Astrocyte (in vitro differentiated cells and primary cell): ENCODE measurements around the gene ARPC2.

Experiments used
- EZH2 ChIP-seq: IDR thresholded peaks from 2 replicates; pipeline ENCODE4 v1.6.1; 2012; ENCODE audit warnings: mild to moderate bottlenecking, low read length, inconsistent platforms; ENCODE audit not compliant: insufficient read depth
- TF ChIP-seq, protein P1 (sequence below): IDR thresholded peaks from 2 replicates; pipeline ENCODE4 v1.5.1; 2011; ENCODE audit warnings: low read depth, mild to moderate bottlenecking, inconsistent platforms, low read length, moderate library complexity; ENCODE audit not compliant: insufficient read depth

DNA sequence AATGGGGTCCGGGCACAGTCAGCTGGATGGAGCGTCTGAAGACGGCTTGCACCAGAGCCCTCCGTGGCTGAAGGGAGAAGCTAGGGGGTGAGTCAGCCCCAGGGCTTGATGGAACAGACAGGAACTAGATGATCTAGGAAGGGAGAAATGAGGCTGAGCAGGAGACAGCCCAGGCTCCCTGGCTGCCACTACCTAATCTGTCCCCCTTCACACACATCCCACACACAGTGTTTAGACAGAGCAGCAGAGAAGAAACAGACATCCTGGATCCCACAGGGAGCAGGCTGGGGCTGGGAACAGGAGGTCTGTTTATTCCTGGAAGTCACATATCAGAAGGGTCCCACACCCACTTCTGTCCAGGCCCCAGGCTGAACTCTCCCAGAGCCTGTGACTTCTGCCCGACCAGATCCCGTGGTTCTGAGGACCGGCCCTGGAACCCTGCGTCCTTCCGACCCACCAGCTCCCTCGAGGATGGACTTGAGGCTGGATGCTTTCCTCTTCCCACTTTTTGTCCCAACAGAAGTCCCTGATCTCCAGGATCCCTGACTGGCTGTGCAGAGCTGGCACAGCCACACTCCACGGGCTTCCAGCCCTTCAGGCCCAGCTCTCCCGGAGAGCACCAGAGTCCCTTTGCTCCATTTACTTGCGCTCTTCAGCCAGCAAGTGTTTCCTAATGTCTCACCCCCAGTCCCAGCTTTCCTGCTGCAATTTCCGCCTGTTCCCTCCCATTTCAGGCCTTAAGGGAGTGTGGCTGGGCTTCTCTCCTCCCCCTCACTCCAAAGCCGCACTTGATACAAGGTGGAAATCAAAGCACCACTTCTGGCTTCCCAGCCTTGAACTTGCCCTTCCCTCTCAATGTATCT is 42.3 kb downstream of the ARPC2 start:
- TF ChIP-seq, protein P1, sequence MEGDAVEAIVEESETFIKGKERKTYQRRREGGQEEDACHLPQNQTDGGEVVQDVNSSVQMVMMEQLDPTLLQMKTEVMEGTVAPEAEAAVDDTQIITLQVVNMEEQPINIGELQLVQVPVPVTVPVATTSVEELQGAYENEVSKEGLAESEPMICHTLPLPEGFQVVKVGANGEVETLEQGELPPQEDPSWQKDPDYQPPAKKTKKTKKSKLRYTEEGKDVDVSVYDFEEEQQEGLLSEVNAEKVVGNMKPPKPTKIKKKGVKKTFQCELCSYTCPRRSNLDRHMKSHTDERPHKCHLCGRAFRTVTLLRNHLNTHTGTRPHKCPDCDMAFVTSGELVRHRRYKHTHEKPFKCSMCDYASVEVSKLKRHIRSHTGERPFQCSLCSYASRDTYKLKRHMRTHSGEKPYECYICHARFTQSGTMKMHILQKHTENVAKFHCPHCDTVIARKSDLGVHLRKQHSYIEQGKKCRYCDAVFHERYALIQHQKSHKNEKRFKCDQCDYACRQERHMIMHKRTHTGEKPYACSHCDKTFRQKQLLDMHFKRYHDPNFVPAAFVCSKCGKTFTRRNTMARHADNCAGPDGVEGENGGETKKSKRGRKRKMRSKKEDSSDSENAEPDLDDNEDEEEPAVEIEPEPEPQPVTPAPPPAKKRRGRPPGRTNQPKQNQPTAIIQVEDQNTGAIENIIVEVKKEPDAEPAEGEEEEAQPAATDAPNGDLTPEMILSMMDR, result no peak
- no peak for TF ChIP-seq EZH2
